SK-N-SH (cell line): ENCODE data around the gene TLX3.

Experiments used
- CTCF ChIP-seq: fragments of 200-600 bp; sonication (generic); IDR thresholded peaks from 2 replicates; pipeline ENCODE4 v1.6.1; 2017; ENCODE audit warnings: antibody characterized with exemption, mild to moderate bottlenecking, moderate library complexity
- EP300 ChIP-seq, 2 experiments: IDR thresholded peaks; 2 replicates each; pipeline versions ENCODE4 v1.4.0 to v1.6.1; 2012; ENCODE audit warnings: borderline replicate concordance in 1 of 2, low read depth in 1 of 2, low read length in 1 of 2
- GABPA ChIP-seq: IDR thresholded peaks from 2 replicates; pipeline ENCODE4 v1.4.0; 2012; ENCODE audit warnings: low read depth, mild to moderate bottlenecking
- JUND ChIP-seq: IDR thresholded peaks from 2 replicates; pipeline ENCODE4 v1.4.0; 2012
- NRF1 ChIP-seq: IDR thresholded peaks from 2 replicates; pipeline ENCODE4 v1.6.1; 2012; ENCODE audit warnings: low read depth, mild to moderate bottlenecking, low read length
- POLR2AphosphoS5 ChIP-seq: IDR thresholded peaks from 2 replicates; pipeline ENCODE4 v1.6.1; 2012; ENCODE audit warnings: low read depth, low read length
- RAD21 ChIP-seq: IDR thresholded peaks from 2 replicates; pipeline ENCODE4 v1.6.1; 2012; ENCODE audit warnings: mild to moderate bottlenecking, low read length
- SIN3A ChIP-seq: IDR thresholded peaks from 2 replicates; pipeline ENCODE4 v1.6.1; 2012; ENCODE audit warnings: low read depth, mild to moderate bottlenecking, low read length, moderate library complexity, borderline replicate concordance
- TAF1 ChIP-seq: IDR thresholded peaks from 2 replicates; pipeline ENCODE4 v1.6.1; 2012; ENCODE audit warnings: low read depth, mild to moderate bottlenecking, low read length, moderate library complexity, borderline replicate concordance

GRCh38 chr5:171295299-171295698 lies 13.7 kb upstream of the TLX3 start:
- TF ChIP-seq TAF1 (no peak), CTCF (no peak), NRF1 (no peak), JUND (peak; percentile 36; the same call in 1 of the 2 replicates), EP300 (IDR thresholded peaks at IDR 0.05; ENCODE audit: borderline replicate concordance in 1 of 2, low read depth in 1 of 2, low read length in 1 of 2) (peak in 1 of 2 experiments; percentile 23; a peak in 1 of 4 replicates), SIN3A (no peak), POLR2AphosphoS5 (no peak), GABPA (no peak), RAD21 (no peak)
